COLO668 (cell line): ENCODE data around the gene CLIC1.

Experiments used
- DNase-seq: peaks from one replicate; lab custom pipeline; 2025; ENCODE audit not compliant: unreplicated experiment; lab: John Stamatoyannopoulos, UW

The CLIC1 gene

GRCh38 chr6:31768363-31769257 is 32.3 kb upstream of the CLIC1 start:
- DNase-seq: no peak

- DNase-seq: no peak
Measured at GRCh38 chr6:31767096-31767645, 30.8 kb upstream of the CLIC1 start.

GRCh38 chr6:31765910-31766794 is 29.8 kb upstream of the CLIC1 start:
- no peak for DNase-seq

GRCh38 chr6:31765559-31765909 is 29.2 kb upstream of the CLIC1 start:
- no peak for DNase-seq

- no peak for DNase-seq
Measured at GRCh38 chr6:31764198-31764597, 27.9 kb upstream of the CLIC1 start.

- no peak for DNase-seq
Measured at GRCh38 chr6:31763619-31763940, 27.2 kb upstream of the CLIC1 start.

- DNase-seq: no peak
Measured at GRCh38 chr6:31762878-31763618, 26.7 kb upstream of the CLIC1 start.

- no peak for DNase-seq
Measured at GRCh38 chr6:31762356-31762755, 26.0 kb upstream of the CLIC1 start, which contains the start of gene SAPCD1. Gene SAPCD1, plus strand, starts transcription at chr6:31762656. Its CDS starts 399 bp downstream, at chr6:31763055.

- DNase-seq: no peak
Measured at GRCh38 chr6:31761343-31761742, 25.0 kb upstream of the CLIC1 start.

- DNase-seq: no peak
Measured at GRCh38 chr6:31760790-31761189, 24.5 kb upstream of the CLIC1 start.

GRCh38 chr6:31758281-31758680 is 22.0 kb upstream of the CLIC1 start:
- DNase-seq: no peak

- no peak for DNase-seq
Measured at GRCh38 chr6:31752739-31753319, 16.5 kb upstream of the CLIC1 start.

- DNase-seq: no peak
Measured at GRCh38 chr6:31750411-31751022, 14.2 kb upstream of the CLIC1 start.

GRCh38 chr6:31749301-31750036 is 13.1 kb upstream of the CLIC1 start:
- no peak for DNase-seq

GRCh38 chr6:31744422-31744821 is 8.1 kb upstream of the CLIC1 start:
- no peak for DNase-seq

- DNase-seq: no peak
Measured at GRCh38 chr6:31742894-31743293, 6.6 kb upstream of the CLIC1 start.

- DNase-seq: no peak
Measured at GRCh38 chr6:31741815-31742214, 5.5 kb upstream of the CLIC1 start.

- no peak for DNase-seq
Measured at GRCh38 chr6:31740397-31741223, 4.3 kb upstream of the CLIC1 start.
